Brain pericyte (primary cell): ENCODE results near the gene NFIC.
"Not testable (repeated sequence)": the region's sequence is repeated elsewhere in the genome, so short reads cannot be mapped to it uniquely, and the experiment has no call there.

ENCODE experiments used
- DNase-seq: peaks from one replicate; pipeline ENCODE4 v3.0.0-alpha.2; 2012; ENCODE audit warnings: low read depth, low spot score

The NFIC gene

GRCh38 chr19:3336680-3337523, 29.5 kb upstream of the NFIC start:
- DNase-seq: peak; percentile 39

- DNase-seq: no peak
Observed at GRCh38 chr19:3338541-3339181, 27.7 kb upstream of the NFIC start.

GRCh38 chr19:3340340-3340739, 26.0 kb upstream of the NFIC start:
- DNase-seq: no peak

GRCh38 chr19:3342246-3342645, 24.1 kb upstream of the NFIC start:
- no peak for DNase-seq

- DNase-seq: not testable (repeated sequence)
Observed at GRCh38 chr19:3342962-3343361, 23.4 kb upstream of the NFIC start.

- no peak for DNase-seq
Observed at GRCh38 chr19:3343619-3344502, 22.5 kb upstream of the NFIC start.

- DNase-seq: no peak
Observed at GRCh38 chr19:3344608-3345598, 21.5 kb upstream of the NFIC start.

GRCh38 chr19:3345850-3346460, 20.4 kb upstream of the NFIC start:
- no peak for DNase-seq

- no peak for DNase-seq
Observed at GRCh38 chr19:3346677-3347353, 19.6 kb upstream of the NFIC start.

GRCh38 chr19:3348042-3348441, 18.3 kb upstream of the NFIC start:
- no peak for DNase-seq

- not testable (repeated sequence) for DNase-seq
Observed at GRCh38 chr19:3348469-3348868, 17.9 kb upstream of the NFIC start.

GRCh38 chr19:3350014-3350663, 16.2 kb upstream of the NFIC start:
- DNase-seq: no peak

- DNase-seq: no peak
Observed at GRCh38 chr19:3351702-3352447, 14.5 kb upstream of the NFIC start.

GRCh38 chr19:3353493-3353892, 12.9 kb upstream of the NFIC start:
- no peak for DNase-seq

- DNase-seq: no peak
Observed at GRCh38 chr19:3356805-3357204, 9.6 kb upstream of the NFIC start.

- DNase-seq: no peak
Observed at GRCh38 chr19:3357271-3357991, 9.0 kb upstream of the NFIC start.

- no peak for DNase-seq
Observed at GRCh38 chr19:3357992-3358688, 8.2 kb upstream of the NFIC start.

- no peak for DNase-seq
Observed at GRCh38 chr19:3358689-3359014, 7.7 kb upstream of the NFIC start.
